WTC11 (cell line): ENCODE results near the gene CST3. TPM values are rescaled to one million over a fixed set of nuclear protein-coding genes. Genes with fewer than 3 reads are reported as not detected.
A peak's percentile ranks its signal among the peaks of the same experiment; 100 is the strongest.

Experiments used
- ATAC-seq: fragments of 200-7000 bp; cut with Tn5 transposase; 2 replicates; pipeline ENCODE4 v1.10.0; 2021; ENCODE audit warnings: mild to moderate bottlenecking, moderate library complexity
- CTCF ChIA-PET: fragments of 300-600 bp; sonication (Branson Sonifier 250); formaldehyde crosslinking; loops from one replicate; lab custom pipeline; 2021; ENCODE audit warnings: antibody characterized with exemption; lab: Charles Lee
- POLR2A ChIA-PET: fragments of 350-600 bp; sonication (Branson Sonifier 250); formaldehyde crosslinking; loops from one replicate; lab custom pipeline; 2021; ENCODE audit warnings: antibody characterized with exemption; lab: Charles Lee
- DNase-seq: peaks from one replicate; pipeline ENCODE4 v3.0.0; 2021; ENCODE audit warnings: low spot score
- H3K27ac Mint-ChIP-seq: 2 replicates; pipeline ENCODE4 v1.8.0; 2021; ENCODE audit warnings: mixed read lengths
- H3K27me3 Mint-ChIP-seq: 2 replicates; pipeline ENCODE4 v1.8.0; 2021; ENCODE audit warnings: low read depth, mild to moderate bottlenecking, moderate library complexity, mixed read lengths
- H3K36me3 Mint-ChIP-seq: 2 replicates; pipeline ENCODE4 v1.8.0; 2021; ENCODE audit warnings: mixed read lengths
- H3K4me1 Mint-ChIP-seq: 2 replicates; pipeline ENCODE4 v1.8.0; 2022; ENCODE audit warnings: mixed read lengths
- H3K4me3 Mint-ChIP-seq: 2 replicates; pipeline ENCODE4 v1.8.0; 2021; ENCODE audit warnings: mild to moderate bottlenecking, moderate library complexity, mixed read lengths
- H3K9me3 Mint-ChIP-seq: 2 replicates; pipeline ENCODE4 v1.8.0; 2021; ENCODE audit warnings: mixed read lengths
- AFF4 ChIP-seq: sonication (generic); formaldehyde crosslinking; IDR thresholded peaks from 2 replicates; pipeline ENCODE4 v1.8.1; 2023; ENCODE audit warnings: mild to moderate bottlenecking, missing genetic modification reagents, borderline replicate concordance
- ATF6 ChIP-seq: sonication (generic); formaldehyde crosslinking; IDR thresholded peaks from 2 replicates; pipeline ENCODE4 v1.8.1; 2023; ENCODE audit warnings: mild to moderate bottlenecking, missing genetic modification reagents
- CREM ChIP-seq: sonication (generic); formaldehyde crosslinking; IDR thresholded peaks from 2 replicates; pipeline ENCODE4 v1.8.1; 2022; ENCODE audit warnings: mild to moderate bottlenecking, missing genetic modification reagents, moderate library complexity
- E2F4 ChIP-seq: sonication (generic); formaldehyde crosslinking; IDR thresholded peaks from 2 replicates; pipeline ENCODE4 v1.8.1; 2022; ENCODE audit warnings: low read depth, mild to moderate bottlenecking, moderate library complexity, missing genetic modification reagents, borderline replicate concordance
- E2F5 ChIP-seq: sonication (generic); formaldehyde crosslinking; IDR thresholded peaks from 2 replicates; pipeline ENCODE4 v1.8.1; 2022; ENCODE audit warnings: mild to moderate bottlenecking, moderate library complexity, missing genetic modification reagents
- ESRRA ChIP-seq: sonication (generic); formaldehyde crosslinking; IDR thresholded peaks from 2 replicates; pipeline ENCODE4 v1.8.1; 2022; ENCODE audit warnings: mild to moderate bottlenecking, missing genetic modification reagents, borderline replicate concordance
- GRHL2 ChIP-seq: fragments of 250-450 bp; sonication (Bioruptor Pico); IDR thresholded peaks from 2 replicates; pipeline ENCODE4 v1.8.0; 2022; ENCODE audit warnings: mild to moderate bottlenecking, moderate library complexity; ENCODE audit not compliant: insufficient replicate concordance, severe bottlenecking
- GTF2I ChIP-seq: fragments of 250-450 bp; sonication (Bioruptor Pico); conservative IDR thresholded peaks from 2 replicates; pipeline ENCODE4 v1.4.0; 2021; ENCODE audit warnings: mild to moderate bottlenecking
- JUN ChIP-seq: sonication (generic); formaldehyde crosslinking; IDR thresholded peaks from 2 replicates; pipeline ENCODE4 v1.8.0; 2023; ENCODE audit warnings: mild to moderate bottlenecking, missing genetic modification reagents
- MLX ChIP-seq: sonication (generic); formaldehyde crosslinking; IDR thresholded peaks from 2 replicates; pipeline ENCODE4 v1.8.1; 2023; ENCODE audit warnings: mild to moderate bottlenecking, missing genetic modification reagents, moderate library complexity
- MYBL2 ChIP-seq: sonication (generic); formaldehyde crosslinking; IDR thresholded peaks from 2 replicates; pipeline ENCODE4 v1.8.1; 2023; ENCODE audit warnings: mild to moderate bottlenecking, moderate library complexity, missing genetic modification reagents
- NR3C1 ChIP-seq: sonication (generic); formaldehyde crosslinking; conservative IDR thresholded peaks from 2 replicates; pipeline ENCODE4 v1.8.1; 2023; ENCODE audit warnings: low read depth, mild to moderate bottlenecking, missing genetic modification reagents
- OVOL2 ChIP-seq: fragments of 250-450 bp; sonication (Bioruptor Pico); IDR thresholded peaks from 2 replicates; pipeline ENCODE4 v1.9.0; 2021; ENCODE audit warnings: mild to moderate bottlenecking, borderline replicate concordance
- SP1 ChIP-seq: sonication (generic); formaldehyde crosslinking; conservative IDR thresholded peaks from 2 replicates; pipeline ENCODE4 v1.8.1; 2022; ENCODE audit warnings: missing genetic modification reagents
- USF1 ChIP-seq: sonication (generic); formaldehyde crosslinking; IDR thresholded peaks from 2 replicates; pipeline ENCODE4 v1.8.0; 2022; ENCODE audit warnings: mild to moderate bottlenecking, missing genetic modification reagents
- ZNF219 ChIP-seq: sonication (generic); formaldehyde crosslinking; IDR thresholded peaks from 2 replicates; pipeline ENCODE4 v1.8.0; 2023; ENCODE audit warnings: missing genetic modification reagents, mild to moderate bottlenecking, borderline replicate concordance
- ZNF263 ChIP-seq: sonication (generic); formaldehyde crosslinking; IDR thresholded peaks from 2 replicates; pipeline ENCODE4 v1.8.1; 2022; ENCODE audit warnings: low read depth, mild to moderate bottlenecking, moderate library complexity, missing genetic modification reagents
- ZNF396 ChIP-seq: fragments of 250-450 bp; sonication (Bioruptor Pico); IDR thresholded peaks from 2 replicates; pipeline ENCODE4 v1.8.0; 2021; ENCODE audit warnings: mild to moderate bottlenecking, moderate library complexity, borderline replicate concordance
- ZSCAN18 ChIP-seq: fragments of 250-450 bp; sonication (Bioruptor Pico); IDR thresholded peaks from 2 replicates; pipeline ENCODE4 v2.1.2; 2022; ENCODE audit warnings: mild to moderate bottlenecking, moderate library complexity
- total RNA-seq: library from RNA; stranded (reverse); gene quantifications from 3 replicates; pipeline ENCODE4 v1.2.3, GENCODE V29; 2021

CST3 gene
- total RNA-seq, 1 experiment from 2014 or later, result 52.1 TPM

- Mint-ChIP-seq H3K4me1 (peaks cover 25% of the 10 kb centered on the region), H3K9me3 (0 out of 2 replicates have a peak, but pooled peaks cover 3% of the 10 kb centered on the region), H3K36me3 (0 out of 2 replicates have a peak, but pooled peaks cover 3% of the 10 kb centered on the region), H3K27me3 (no peaks in the 10 kb centered on the region; the same call in 1 of the 2 replicates), H3K27ac (no peak overlapping the region), H3K4me3 (no peak overlapping the region)
- ATAC-seq, result no peak
- no peak for TF ChIP-seq GRHL2 (CRISPR knock-in tag)
- ChIA-PET CTCF (no interaction called here), POLR2A (no interaction called here)
- DNase-seq, result no peak
These were observed 41.8 kb downstream of the CST3 start for GRCh38 chr20:23595941-23596340.

GRCh38 chr20:23588434-23589403 lies 49.0 kb downstream of the CST3 start:
- H3K4me1 Mint-ChIP-seq, result peaks cover 18% of the 10 kb centered on the region
- peaks cover 35% of the 10 kb centered on the region for H3K27me3 Mint-ChIP-seq
- peaks cover 7% of the 10 kb centered on the region for H3K9me3 Mint-ChIP-seq
- no peak; the same call in 1 of the 2 replicates for ATAC-seq
- H3K4me3 Mint-ChIP-seq, result peak overlapping the region; percentile 64
- no peak for DNase-seq
- ChIA-PET POLR2A (no interaction called here), CTCF (no interaction called here)
- H3K27ac Mint-ChIP-seq, result no peak overlapping the region
- TF ChIP-seq ZSCAN18 (no peak), CREM (CRISPR knock-in tag) (no peak), OVOL2 (CRISPR knock-in tag) (no peak), E2F4 (CRISPR knock-in tag) (no peak), SP1 (no peak), ATF6 (CRISPR knock-in tag) (no peak), GTF2I (CRISPR knock-in tag) (no peak), USF1 (CRISPR knock-in tag) (no peak), MYBL2 (CRISPR knock-in tag) (no peak), JUN (CRISPR knock-in tag) (no peak), ZNF263 (CRISPR knock-in tag) (no peak), AFF4 (CRISPR knock-in tag) (no peak), E2F5 (no peak), ESRRA (no peak), NR3C1 (CRISPR knock-in tag) (no peak), ZNF219 (CRISPR knock-in tag) (no peak), ZNF396 (CRISPR knock-in tag) (no peak), MLX (CRISPR knock-in tag) (no peak)
- H3K36me3 Mint-ChIP-seq, result peaks cover 9% of the 10 kb centered on the region; the same call in 1 of the 2 replicates
